HG03097 (cell line): ENCODE measurements around the gene KIAA1755.

Experiments used
- ATAC-seq: cut with Tn5 transposase; IDR thresholded peaks from one replicate; pipeline ENCODE4 v1.9.1; 2021; ENCODE audit not compliant: unreplicated experiment, low FRiP score

The KIAA1755 gene

GRCh38 chr20:38260378-38261053 is at the start of gene KIAA1755:
Gene KIAA1755 (minus strand): TSS chr20:38260735. CDS start chr20:38260500, 235 bp downstream.
- no peak for ATAC-seq

- no peak for ATAC-seq
Measured at GRCh38 chr20:38308447-38308846, 47.9 kb upstream of the KIAA1755 start.

- ATAC-seq: no peak
Measured at GRCh38 chr20:38308047-38308438, 47.5 kb upstream of the KIAA1755 start.

- no peak for ATAC-seq
Measured at GRCh38 chr20:38307371-38308046, 47.0 kb upstream of the KIAA1755 start.

GRCh38 chr20:38306379-38306778 is 45.8 kb upstream of the KIAA1755 start:
- no peak for ATAC-seq

GRCh38 chr20:38305541-38305940 is 45.0 kb upstream of the KIAA1755 start:
- ATAC-seq: no peak

- no peak for ATAC-seq
Measured at GRCh38 chr20:38304845-38305447, 44.4 kb upstream of the KIAA1755 start.

GRCh38 chr20:38303908-38304379 is 43.4 kb upstream of the KIAA1755 start, which contains the start of gene BPI:
Gene BPI (plus strand): TSS chr20:38304156. CDS start chr20:38304224, 68 bp downstream.
- no peak for ATAC-seq

- no peak for ATAC-seq
Measured at GRCh38 chr20:38302786-38303185, 42.3 kb upstream of the KIAA1755 start.

GRCh38 chr20:38301309-38301708 is 40.8 kb upstream of the KIAA1755 start:
- no peak for ATAC-seq

GRCh38 chr20:38300438-38300837 is 39.9 kb upstream of the KIAA1755 start:
- ATAC-seq: no peak

- no peak for ATAC-seq
Measured at GRCh38 chr20:38299963-38300362, 39.4 kb upstream of the KIAA1755 start.

GRCh38 chr20:38298768-38299288 is 38.3 kb upstream of the KIAA1755 start:
- no peak for ATAC-seq

- ATAC-seq: no peak
Measured at GRCh38 chr20:38297916-38298674, 37.6 kb upstream of the KIAA1755 start.

GRCh38 chr20:38296433-38296832 is 35.9 kb upstream of the KIAA1755 start:
- ATAC-seq: no peak

- ATAC-seq: no peak
Measured at GRCh38 chr20:38295811-38296210, 35.3 kb upstream of the KIAA1755 start.

- no peak for ATAC-seq
Measured at GRCh38 chr20:38294076-38294591, 33.6 kb upstream of the KIAA1755 start.

- ATAC-seq: no peak
Measured at GRCh38 chr20:38293491-38294065, 33.0 kb upstream of the KIAA1755 start.

- no peak for ATAC-seq
Measured at GRCh38 chr20:38291966-38292365, 31.4 kb upstream of the KIAA1755 start.
